ENCODE results near the gene BNC1.
"Not testable (repeated sequence)": the region's sequence is repeated elsewhere in the genome, so short reads cannot be mapped to it uniquely, and the experiment has no call there.

Gene BNC1

GRCh38 chr15:83295417-83295816 is 11.0 kb upstream of the BNC1 start:
- no peak for DNase-seq

DNA sequence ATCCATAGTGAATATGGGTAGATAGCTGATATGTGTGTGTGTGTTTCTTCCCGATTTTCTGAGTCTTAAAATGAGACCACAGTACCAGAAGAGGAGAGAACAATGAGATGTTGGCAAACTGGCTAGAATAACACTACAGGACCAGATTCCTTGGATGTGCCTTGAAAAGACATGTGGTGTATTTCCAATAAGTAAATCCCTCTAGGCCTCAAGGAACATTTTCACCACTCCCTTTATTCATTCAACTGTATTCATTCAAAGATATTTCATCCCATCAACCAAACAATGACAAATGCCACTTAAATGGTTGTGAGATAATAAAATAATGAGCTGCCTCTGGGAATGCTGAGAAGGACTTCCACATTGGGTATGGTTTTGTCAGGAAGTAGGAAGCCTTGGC is 8.7 kb upstream of the BNC1 start:
- no peak for DNase-seq

GRCh38 chr15:83292317-83292716 is 7.9 kb upstream of the BNC1 start:
- DNase-seq = no peak

DNA sequence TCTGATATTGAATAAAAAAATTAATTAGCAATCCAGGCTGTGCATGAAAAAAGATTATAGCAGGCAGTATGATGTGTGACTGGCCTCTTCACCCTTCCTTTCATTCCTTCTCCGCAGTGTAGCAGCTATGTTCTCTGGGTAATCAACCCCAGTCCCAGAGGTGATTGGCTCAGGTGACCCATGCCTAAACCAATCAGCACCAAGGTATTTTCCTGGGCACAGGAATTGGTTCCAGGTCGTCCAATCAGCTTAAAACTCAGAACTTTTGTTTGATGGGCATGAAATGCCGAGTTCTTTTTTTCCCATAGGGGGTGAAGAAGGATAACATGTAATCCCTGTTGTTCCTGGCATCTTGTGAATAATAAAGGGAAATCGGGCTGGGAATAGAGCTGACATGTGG is 5.8 kb upstream of the BNC1 start:
- no peak for DNase-seq

- no peak for DNase-seq
These were observed 4.7 kb upstream of the BNC1 start for GRCh38 chr15:83289160-83289559.

GRCh38 chr15:83288381-83288801 is 3.9 kb upstream of the BNC1 start:
- DNase-seq = no peak

GRCh38 chr15:83287541-83288027 is 3.1 kb upstream of the BNC1 start:
- no peak for DNase-seq

- DNase-seq = no peak
These were observed 1.6 kb upstream of the BNC1 start for GRCh38 chr15:83285979-83286553.

DNA sequence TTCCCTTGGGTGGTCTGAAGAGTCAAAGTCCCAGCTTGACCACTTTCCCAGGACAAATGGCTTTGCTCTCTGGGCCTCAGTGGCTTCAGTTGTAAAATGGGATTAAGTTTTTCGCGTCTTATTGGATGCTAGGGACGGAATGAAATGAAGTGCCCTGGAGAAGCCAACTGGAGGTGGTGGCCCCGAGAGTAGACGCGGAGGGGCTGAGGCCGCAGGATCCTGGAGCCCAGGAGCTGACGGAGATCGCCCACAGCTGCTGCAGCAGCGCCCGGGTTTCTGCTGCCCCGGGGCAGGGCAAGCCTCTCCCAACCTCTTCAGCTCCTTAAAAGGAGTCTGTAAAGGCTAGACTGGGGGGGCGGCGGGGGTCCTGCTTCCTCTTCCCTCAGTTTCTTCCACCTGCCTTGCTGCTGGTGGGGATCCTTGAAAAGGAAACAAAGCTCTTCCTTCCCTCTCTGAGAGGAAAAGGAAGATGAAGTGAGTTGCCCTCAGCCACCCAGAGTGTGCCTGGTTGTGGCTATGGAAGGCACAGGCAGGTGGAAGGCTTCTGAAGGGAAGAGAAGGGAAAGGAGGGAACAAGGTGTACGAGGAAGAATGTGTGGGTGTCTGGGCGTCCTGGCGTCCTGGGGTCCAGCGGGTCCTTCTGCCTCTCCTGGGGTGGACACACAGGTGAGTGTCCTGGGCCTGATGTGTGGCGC is 967 bp upstream of the BNC1 start:
- DNase-seq = no peak

DNA sequence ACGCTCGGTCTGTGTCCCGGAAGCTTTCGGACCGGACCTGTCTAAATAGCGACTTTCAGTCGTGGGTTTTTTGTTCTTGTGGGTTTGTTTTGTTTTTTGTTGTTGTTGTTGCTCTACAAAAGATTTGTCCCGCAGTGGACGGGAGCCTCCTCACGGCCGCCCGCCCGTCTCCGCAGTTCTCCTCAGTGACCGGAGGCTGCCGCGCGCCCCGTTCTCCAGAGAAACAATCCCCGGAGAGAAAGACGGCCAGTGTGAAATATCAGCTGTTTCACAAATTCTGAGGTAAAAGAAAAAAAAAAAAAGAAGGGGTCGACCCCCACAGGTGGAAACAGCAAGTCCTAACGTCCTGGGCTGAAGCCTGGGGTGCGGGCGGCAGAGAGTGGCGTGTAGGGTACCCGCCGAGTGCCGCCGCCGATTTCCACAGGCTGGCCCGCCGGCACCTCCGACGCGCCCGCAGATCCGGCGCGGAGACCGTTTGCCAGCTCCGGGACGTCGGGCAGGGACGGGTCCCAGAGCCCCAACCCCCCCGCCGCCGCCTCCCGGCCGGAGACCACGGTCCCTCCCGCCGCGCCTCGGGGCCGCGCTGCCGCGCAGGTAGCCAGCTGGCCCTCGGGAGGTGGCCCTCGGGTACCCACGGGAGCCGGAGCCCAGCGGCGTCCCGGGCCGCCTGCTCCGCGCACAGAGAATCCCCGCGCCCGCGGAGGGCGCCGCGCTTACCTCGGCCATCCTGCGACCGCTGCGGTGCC is 478 bp downstream of the BNC1 start:
- DNase-seq = no peak

GRCh38 chr15:83283138-83283812 is 1.2 kb downstream of the BNC1 start:
- peak; percentile 79 for DNase-seq

- DNase-seq = peak; percentile 73
These were observed 1.7 kb downstream of the BNC1 start for GRCh38 chr15:83282776-83283137.

- no peak for DNase-seq
These were observed 2.3 kb downstream of the BNC1 start for GRCh38 chr15:83282141-83282540.

- DNase-seq = no peak
These were observed 6.3 kb downstream of the BNC1 start for GRCh38 chr15:83278191-83278590.

DNA sequence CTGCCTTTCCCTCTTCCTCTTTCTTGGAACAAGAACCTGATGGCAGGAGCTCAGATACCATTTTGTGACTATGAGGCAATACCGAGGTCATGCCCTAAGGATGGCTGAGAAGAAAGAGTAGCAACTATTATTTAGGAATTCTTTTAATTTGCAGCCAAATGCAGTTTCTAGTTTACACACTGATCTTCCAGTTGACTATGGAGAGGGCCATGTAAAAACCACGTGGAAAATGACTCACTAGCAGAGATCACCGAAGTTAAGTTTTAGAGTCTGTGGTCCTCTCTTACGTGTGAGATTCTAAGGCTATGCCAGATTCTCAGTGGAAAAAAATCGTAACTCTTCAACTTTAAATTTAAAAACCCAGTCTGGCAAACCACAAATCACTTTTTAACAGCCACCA is 7.8 kb downstream of the BNC1 start:
- no peak for DNase-seq

GRCh38 chr15:83275412-83275811 is 9.1 kb downstream of the BNC1 start:
- no peak for DNase-seq

- DNase-seq = no peak
These were observed 14.3 kb downstream of the BNC1 start for GRCh38 chr15:83270176-83270575.

GRCh38 chr15:83268147-83268546 is 16.3 kb downstream of the BNC1 start:
- no peak for DNase-seq

DNA sequence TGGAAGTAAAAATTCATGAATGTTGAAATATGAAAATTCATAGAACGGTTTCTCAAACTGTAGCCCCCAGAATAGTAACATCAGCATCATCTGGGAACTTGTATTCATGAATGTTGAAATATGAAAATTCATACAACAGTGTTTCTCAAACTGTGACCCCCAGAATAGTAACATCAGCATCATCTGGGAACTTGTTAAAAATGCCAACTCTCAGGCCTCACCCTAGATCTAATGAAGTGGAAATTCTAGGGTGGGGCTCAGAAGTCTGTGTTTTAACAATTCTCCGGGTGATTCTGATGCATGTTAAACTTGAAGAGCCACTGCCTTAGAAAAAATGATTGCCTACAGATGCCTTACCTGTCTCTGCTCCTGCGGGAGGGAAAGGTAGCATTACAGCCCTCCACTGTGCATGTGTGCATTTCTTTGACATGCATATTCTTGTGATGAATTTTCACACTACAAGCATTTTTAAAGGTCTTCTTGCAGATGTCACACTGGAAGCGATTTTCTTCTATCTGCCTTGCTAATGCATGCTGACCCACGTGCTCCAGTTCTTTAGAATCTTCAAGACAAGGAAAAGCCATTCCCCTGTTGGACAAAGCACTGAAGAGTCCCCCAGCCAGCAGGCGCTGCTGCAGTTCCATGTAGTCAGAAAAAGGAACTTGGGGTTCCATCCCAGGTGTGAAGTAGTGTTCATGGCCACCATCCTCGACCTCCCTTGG is 21.7 kb downstream of the BNC1 start:
- no peak for DNase-seq

DNA sequence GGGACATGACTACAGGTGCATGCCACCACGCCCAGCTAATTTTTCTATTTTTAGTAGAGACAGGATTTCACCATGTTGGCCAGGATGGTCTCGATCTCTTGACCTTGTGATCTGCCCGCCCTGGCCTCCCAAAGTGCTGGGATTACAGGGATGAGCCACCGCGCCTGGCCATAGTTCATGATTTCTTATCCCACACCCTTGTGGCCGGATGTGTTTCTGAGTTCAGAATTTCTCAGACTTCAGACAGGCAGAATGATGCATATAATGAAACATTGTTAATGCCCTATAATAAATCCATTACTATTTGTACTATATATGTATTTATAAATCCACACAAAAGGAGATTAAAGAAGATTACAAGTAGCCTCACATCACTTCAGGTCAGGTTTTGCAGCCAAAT is 22.3 kb downstream of the BNC1 start:
- not testable (repeated sequence) for DNase-seq

DNA sequence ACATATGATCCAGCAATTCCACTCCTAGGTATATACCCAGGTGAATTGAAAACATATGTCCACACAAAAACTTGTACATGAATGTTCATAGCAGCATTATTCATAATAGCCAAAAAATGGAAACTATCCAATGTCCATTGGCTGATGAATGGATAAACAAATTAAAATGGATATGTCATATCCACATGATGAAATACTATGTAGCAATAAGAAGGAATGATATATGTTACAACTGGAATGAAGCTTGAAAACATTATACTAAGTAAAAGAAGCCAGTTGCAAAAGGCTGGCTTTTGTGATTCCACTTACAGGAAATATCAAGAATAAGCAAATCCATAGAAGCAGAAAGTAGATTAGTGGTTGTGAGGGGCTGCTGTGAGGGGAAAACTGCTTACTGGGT is 33.7 kb downstream of the BNC1 start:
- no peak for DNase-seq

DNA sequence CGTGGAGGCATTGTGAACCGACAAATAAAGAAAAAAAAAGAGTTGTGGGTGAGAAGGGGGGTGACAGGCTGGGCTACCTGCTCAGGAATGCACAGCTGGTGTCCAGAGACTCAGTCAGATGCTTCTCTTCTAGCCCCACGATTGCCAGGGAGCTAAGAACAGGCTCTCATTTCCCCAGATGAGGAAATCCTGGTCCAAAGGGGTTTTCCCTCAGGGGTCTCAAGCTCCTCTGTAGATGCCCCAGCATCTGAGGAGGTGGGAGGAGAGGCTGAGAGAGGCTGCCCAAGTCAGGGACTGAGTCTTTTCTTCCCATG is 35.5 kb downstream of the BNC1 start:
- DNase-seq = no peak

Measured in retina (tissue), 1 donor.